GM21447 (cell line): ENCODE data around the gene CASK.

ENCODE experiments used
- ATAC-seq: cut with Tn5 transposase; IDR thresholded peaks from one replicate; pipeline ENCODE4 v1.9.1; 2021; ENCODE audit not compliant: unreplicated experiment

The CASK gene

DNA sequence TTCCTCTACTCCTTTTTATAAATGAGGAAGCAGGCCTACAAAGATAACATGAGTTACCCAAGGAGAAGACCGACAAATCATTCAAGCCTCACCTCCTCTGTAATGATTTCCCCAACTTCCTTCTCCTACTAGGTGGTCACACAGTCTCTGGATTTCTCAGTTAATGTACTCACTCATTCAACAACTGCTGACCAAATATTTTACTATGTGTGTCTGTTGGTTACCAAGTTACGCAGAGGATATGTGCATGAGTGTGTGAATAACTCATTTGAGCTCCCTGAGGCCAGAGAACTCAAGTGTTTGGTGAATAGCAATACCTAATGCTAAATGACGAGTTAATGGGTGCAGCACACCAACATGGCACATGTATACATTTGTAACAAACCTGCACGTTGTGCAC is 10.4 kb downstream of the CASK start:
- no peak for ATAC-seq

DNA sequence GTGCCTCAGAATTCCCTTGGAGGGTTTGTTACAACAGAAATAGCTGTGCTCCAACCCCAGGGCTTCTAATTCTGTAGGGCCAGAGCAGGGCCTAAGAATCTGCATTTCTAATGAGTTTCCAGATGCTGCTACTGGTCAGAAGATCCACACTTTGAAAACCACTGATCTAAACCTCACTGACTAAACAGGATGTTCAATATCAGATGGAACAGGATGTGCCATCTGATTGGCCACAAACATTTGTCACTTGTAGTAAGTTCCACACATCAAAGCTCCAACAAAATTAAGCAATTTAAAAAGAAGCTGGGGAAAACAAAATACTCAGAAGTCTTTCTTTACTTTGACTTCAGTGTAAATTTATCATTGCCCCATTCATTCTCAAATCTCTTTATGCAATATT is 14.3 kb downstream of the CASK start:
- no peak for ATAC-seq

DNA sequence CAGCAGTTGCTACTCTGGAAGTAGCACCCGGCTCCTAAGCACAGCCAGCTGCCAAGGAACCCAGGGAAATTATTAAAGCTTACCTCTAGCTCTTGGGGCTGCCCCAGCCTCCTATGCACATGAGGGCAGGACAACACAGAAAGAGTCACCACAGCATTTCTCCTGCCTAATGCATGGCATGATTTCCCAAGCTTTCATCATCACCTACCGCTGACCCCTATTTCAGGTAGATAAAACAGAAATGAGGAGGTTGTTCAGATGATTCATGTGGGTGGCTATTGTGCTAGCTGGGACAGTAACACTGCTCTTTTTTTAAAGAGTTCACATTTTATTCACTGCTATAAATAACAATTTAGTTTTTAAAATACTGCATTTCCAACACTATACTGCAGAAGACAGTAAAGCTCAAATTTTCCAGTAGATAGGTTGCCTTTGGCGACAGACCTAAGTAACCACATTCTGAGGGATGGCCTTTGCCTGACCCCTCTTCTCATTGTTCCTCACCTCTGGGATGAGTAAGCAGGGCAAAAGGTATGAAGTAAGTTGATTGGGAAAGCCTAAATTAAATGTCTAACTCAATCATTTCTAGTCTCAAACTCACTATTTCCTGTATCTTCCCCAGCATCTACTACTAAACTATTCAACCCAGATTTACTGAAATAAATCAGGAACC is 16.7 kb downstream of the CASK start:
- no peak for ATAC-seq

DNA sequence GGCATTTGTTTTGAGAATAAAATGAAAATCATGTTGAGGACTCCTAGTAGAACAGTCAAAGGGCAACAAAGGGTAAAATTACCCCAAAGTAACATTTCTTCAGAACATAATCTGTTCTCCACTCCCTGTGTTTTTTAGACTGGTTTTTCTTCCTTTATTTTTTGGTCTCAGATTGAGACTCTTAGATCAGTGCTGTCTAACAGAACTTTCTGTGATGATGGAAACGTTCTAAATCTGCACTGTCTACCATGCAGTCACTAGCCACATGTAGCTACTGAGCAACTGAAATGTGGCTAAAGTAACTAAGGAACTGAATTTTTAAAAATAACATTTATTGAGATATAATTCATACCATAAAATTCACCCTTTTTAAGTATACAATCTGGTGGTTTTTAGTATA is 19.8 kb downstream of the CASK start:
- no peak for ATAC-seq

- no peak for ATAC-seq
Measured at GRCh38 chrX:41900321-41900720, 23.0 kb downstream of the CASK start.

GRCh38 chrX:41895826-41896225 is 27.5 kb downstream of the CASK start:
- ATAC-seq, result no peak

DNA sequence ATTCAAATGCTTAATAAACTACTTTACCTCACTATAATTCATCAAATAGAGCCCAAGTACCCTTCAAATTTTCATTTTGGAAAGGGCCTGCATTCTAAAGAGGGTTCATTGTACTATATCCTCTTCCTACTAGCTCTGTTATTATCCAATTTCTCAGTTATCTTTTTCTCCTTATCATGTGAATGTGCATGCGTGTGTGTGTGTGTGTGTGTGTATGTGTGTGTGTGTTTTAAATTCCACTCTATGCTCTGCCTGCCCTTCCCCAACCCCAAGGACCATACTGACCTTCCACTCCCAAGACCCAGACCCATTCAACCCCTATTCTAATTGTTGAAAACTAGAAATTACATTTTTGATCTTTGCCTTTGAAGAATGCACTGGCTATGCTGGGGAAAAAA is 33.3 kb downstream of the CASK start:
- no peak for ATAC-seq

- no peak for ATAC-seq
Measured at GRCh38 chrX:41889317-41890025, 33.9 kb downstream of the CASK start.

DNA sequence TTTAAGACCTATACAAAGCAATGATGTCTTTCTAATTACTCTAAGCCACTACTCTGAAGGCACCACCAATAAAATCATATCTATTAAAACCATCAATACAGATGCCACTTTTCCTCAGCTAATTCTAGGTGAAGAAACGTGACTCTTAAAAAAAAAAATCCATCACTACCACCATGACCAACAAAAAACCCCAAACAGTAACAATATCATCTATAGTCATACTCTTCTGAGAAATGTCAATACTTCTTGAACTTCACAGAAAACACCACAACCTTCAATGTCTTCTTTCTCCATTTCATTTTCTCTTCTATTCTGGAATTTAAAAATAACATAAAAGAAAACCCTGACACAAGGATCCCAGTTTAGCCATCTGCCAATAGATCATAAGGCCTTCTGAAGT is 35.7 kb downstream of the CASK start:
- no peak for ATAC-seq

- ATAC-seq, result no peak
Measured at GRCh38 chrX:41885724-41886123, 37.6 kb downstream of the CASK start.

GRCh38 chrX:41881166-41881565 is 42.2 kb downstream of the CASK start:
- no peak for ATAC-seq

DNA sequence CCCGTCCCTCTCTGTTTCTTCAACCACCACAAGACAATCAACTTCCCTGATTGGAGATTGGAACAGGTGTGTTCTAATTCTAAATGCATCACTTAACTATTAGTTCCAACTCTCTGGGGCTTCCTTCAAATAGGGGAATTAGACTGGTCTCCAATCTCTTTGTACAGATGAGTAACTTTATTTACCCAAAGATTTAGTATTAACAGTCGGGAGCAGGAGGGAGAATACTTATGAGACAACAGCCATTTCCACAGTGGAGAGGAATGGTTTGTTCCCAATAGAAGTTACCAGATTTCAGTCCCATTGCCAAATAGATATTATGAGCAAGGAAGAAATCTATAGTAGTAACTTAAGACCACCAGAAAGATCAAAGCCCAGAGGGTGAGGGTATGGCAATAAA is 46.2 kb downstream of the CASK start:
- ATAC-seq, result no peak

DNA sequence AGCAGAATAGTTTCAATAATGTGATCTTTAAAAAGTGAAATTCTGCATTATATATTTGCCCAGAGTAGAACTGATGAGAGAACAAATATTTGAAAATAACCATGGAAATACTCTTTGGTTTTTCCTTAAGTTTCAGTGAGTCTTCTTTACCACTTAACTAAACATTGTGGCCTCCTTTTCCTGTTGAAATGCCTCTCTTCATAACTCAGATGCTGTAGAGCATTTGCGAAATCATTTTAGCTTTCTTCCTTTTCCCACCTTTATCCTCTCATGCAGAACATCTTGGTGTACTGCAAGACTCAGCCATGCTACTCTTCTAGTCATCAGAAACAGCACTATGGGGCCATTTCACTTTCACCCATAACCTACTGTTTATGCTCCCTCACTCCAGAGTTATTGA is 48.2 kb downstream of the CASK start:
- ATAC-seq, result no peak

GRCh38 chrX:41870719-41871151 is 52.6 kb downstream of the CASK start:
- no peak for ATAC-seq

GRCh38 chrX:41868392-41868977 is 54.9 kb downstream of the CASK start:
- no peak for ATAC-seq

- ATAC-seq, result no peak
Measured at GRCh38 chrX:41863343-41864203, 59.8 kb downstream of the CASK start.

- no peak for ATAC-seq
Measured at GRCh38 chrX:41862562-41863184, 60.7 kb downstream of the CASK start.

GRCh38 chrX:41858161-41858775 is 65.1 kb downstream of the CASK start:
- ATAC-seq, result no peak

DNA sequence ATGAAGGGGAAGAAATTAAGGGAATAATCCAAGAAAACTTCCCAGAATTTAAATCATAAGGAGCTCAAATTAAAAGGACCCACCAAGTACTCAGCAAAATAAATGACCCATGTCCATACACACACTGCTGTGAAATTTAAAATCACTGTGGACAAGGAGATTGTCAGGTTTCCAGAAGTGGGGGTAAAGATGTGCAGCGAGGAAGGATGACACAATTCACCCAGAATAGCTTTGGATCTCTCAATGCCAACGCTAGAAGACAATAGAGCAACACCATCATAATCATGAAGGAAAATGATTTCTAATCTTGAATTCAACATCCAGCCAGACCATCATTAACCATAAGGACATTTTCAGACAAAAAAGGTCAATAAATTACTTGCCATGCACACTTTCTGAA is 65.7 kb downstream of the CASK start:
- no peak for ATAC-seq

GRCh38 chrX:41846714-41847113 is 76.6 kb downstream of the CASK start:
- ATAC-seq, result no peak
